Activated CD8-positive, alpha-beta T cell treated with anti-CD3 and anti-CD28 coated beads, Interleukin-2, amount 10 ng/mL, durations not matched to agents 7 days and 5 days (primary cell): ENCODE measurements around the gene MAFB. TPM values are rescaled to one million over a fixed set of nuclear protein-coding genes. Genes with fewer than 3 reads are reported as not detected.

Source experiments
- ATAC-seq: fragments of 150-1000 bp; cut with Tn5 transposase; one replicate; pipeline ENCODE4 v1.10.0; 2021; ENCODE audit warnings: moderate library complexity
- CTCF ChIA-PET: fragments of 350-600 bp; sonication (Branson Sonifier 250); formaldehyde crosslinking; loops from one replicate; lab custom pipeline; 2021; ENCODE audit warnings: antibody characterized with exemption; lab: Charles Lee
- POLR2A ChIA-PET: fragments of 350-600 bp; sonication (Branson Sonifier 250); formaldehyde crosslinking; loops from one replicate; lab custom pipeline; 2021; ENCODE audit warnings: antibody characterized with exemption; lab: Charles Lee
- DNase-seq: peaks from one replicate; pipeline ENCODE4 v3.0.0-alpha.2; 2020
- H3K27ac Mint-ChIP-seq: one replicate; pipeline ENCODE4 v1.8.0; 2021; ENCODE audit warnings: mild to moderate bottlenecking, mixed read lengths
- H3K27me3 Mint-ChIP-seq: one replicate; pipeline ENCODE4 v1.8.0; 2021; ENCODE audit warnings: low read depth, mixed read lengths
- H3K36me3 Mint-ChIP-seq: one replicate; pipeline ENCODE4 v1.8.0; 2021; ENCODE audit warnings: low read depth, mixed read lengths
- H3K4me1 Mint-ChIP-seq: one replicate; pipeline ENCODE4 v1.8.0; 2021; ENCODE audit warnings: low read depth, mixed read lengths
- H3K4me3 Mint-ChIP-seq: one replicate; pipeline ENCODE4 v1.8.0; 2021; ENCODE audit warnings: mild to moderate bottlenecking, mixed read lengths
- H3K9me3 Mint-ChIP-seq: one replicate; pipeline ENCODE4 v1.8.0; 2022; ENCODE audit warnings: mixed read lengths; ENCODE audit not compliant: insufficient read depth
- total RNA-seq, 2 experiments: library from RNA; stranded (reverse); gene quantifications; one replicate each; pipeline ENCODE4 v1.2.3, GENCODE V29; 2021

The MAFB gene
- total RNA-seq, 2 experiments from 2014 or later, result 0.08 TPM; not detected in 1

- H3K4me3 Mint-ChIP-seq, result no peak overlapping the region
- ChIA-PET CTCF (no interaction called here), POLR2A (no interaction called here)
- DNase-seq (no peak), ATAC-seq (no peak)
- peaks cover 8% of the 10 kb centered on the region for H3K4me1 Mint-ChIP-seq
- H3K27me3 Mint-ChIP-seq, result peaks cover 57% of the 10 kb centered on the region
- H3K27ac Mint-ChIP-seq, result no peak overlapping the region
- H3K36me3 Mint-ChIP-seq, result no peaks in the 10 kb centered on the region
- H3K9me3 Mint-ChIP-seq, result no peaks in the 10 kb centered on the region
Observed at GRCh38 chr20:40678286-40678875, 10.7 kb downstream of the MAFB start.

- H3K4me1 Mint-ChIP-seq, result peaks cover 3% of the 10 kb centered on the region
- no peak overlapping the region for H3K27ac Mint-ChIP-seq
- peaks cover 49% of the 10 kb centered on the region for H3K27me3 Mint-ChIP-seq
- DNase-seq (no peak), ATAC-seq (no peak)
- POLR2A ChIA-PET, result no interaction called here
- H3K36me3 Mint-ChIP-seq, result no peaks in the 10 kb centered on the region
- no peak overlapping the region for H3K4me3 Mint-ChIP-seq
- CTCF ChIA-PET, result interaction anchor here (0.7 to 1.5 kb wide), 3 partner anchors 8 to 286 kb away, joined by 3 to 4 read pairs (median 3); no protein-coding TSS in a partner anchor
- H3K9me3 Mint-ChIP-seq, result no peaks in the 10 kb centered on the region
Observed at GRCh38 chr20:40677343-40677924, 11.6 kb downstream of the MAFB start.

- Mint-ChIP-seq H3K4me1 (peaks cover 3% of the 10 kb centered on the region), H3K27ac (no peak overlapping the region), H3K36me3 (no peaks in the 10 kb centered on the region), H3K4me3 (no peak overlapping the region), H3K27me3 (peaks cover 43% of the 10 kb centered on the region), H3K9me3 (no peaks in the 10 kb centered on the region)
- CTCF ChIA-PET, result interaction anchor here (0.7 to 1.8 kb wide), 4 partner anchors 9 to 286 kb away, joined by 3 to 4 read pairs (median 3); no protein-coding TSS in a partner anchor
- ATAC-seq (no peak), DNase-seq (no peak)
- POLR2A ChIA-PET, result no interaction called here
Observed at GRCh38 chr20:40676491-40677269, 12.4 kb downstream of the MAFB start.

GRCh38 chr20:40675599-40676221, 13.3 kb downstream of the MAFB start:
- H3K4me1 Mint-ChIP-seq, result peaks cover 3% of the 10 kb centered on the region
- CTCF ChIA-PET, result interaction anchor here (1.8 kb wide), 1 partner anchor 15 kb away, joined by 3 read pairs; no protein-coding TSS in a partner anchor
- no peak overlapping the region for H3K27ac Mint-ChIP-seq
- DNase-seq (no peak), ATAC-seq (no peak)
- no peak overlapping the region for H3K4me3 Mint-ChIP-seq
- H3K9me3 Mint-ChIP-seq, result no peaks in the 10 kb centered on the region
- POLR2A ChIA-PET, result no interaction called here
- no peaks in the 10 kb centered on the region for H3K36me3 Mint-ChIP-seq
- H3K27me3 Mint-ChIP-seq, result peaks cover 39% of the 10 kb centered on the region

- H3K36me3 Mint-ChIP-seq, result no peaks in the 10 kb centered on the region
- ChIA-PET POLR2A (no interaction called here), CTCF (no interaction called here)
- no peak for ATAC-seq
- H3K27ac Mint-ChIP-seq, result no peak overlapping the region
- peaks cover 2% of the 10 kb centered on the region for H3K4me1 Mint-ChIP-seq
- DNase-seq, result no peak
- no peaks in the 10 kb centered on the region for H3K9me3 Mint-ChIP-seq
- H3K27me3 Mint-ChIP-seq, result peaks cover 26% of the 10 kb centered on the region
- no peak overlapping the region for H3K4me3 Mint-ChIP-seq
Observed at GRCh38 chr20:40673442-40673841, 15.6 kb downstream of the MAFB start.

GRCh38 chr20:40672095-40672494, 16.9 kb downstream of the MAFB start:
- DNase-seq, result no peak
- POLR2A ChIA-PET, result no interaction called here
- H3K27me3 Mint-ChIP-seq, result peaks cover 17% of the 10 kb centered on the region
- no peaks in the 10 kb centered on the region for H3K36me3 Mint-ChIP-seq
- CTCF ChIA-PET, result no interaction called here
- H3K27ac Mint-ChIP-seq, result no peak overlapping the region
- H3K9me3 Mint-ChIP-seq, result no peaks in the 10 kb centered on the region
- no peak overlapping the region for H3K4me3 Mint-ChIP-seq
- ATAC-seq, result no peak
- no peaks in the 10 kb centered on the region for H3K4me1 Mint-ChIP-seq

- CTCF ChIA-PET, result interaction anchor here (1.0 kb wide), 1 partner anchor 292 kb away, joined by 3 read pairs; no protein-coding TSS in a partner anchor
- H3K9me3 Mint-ChIP-seq, result no peaks in the 10 kb centered on the region
- POLR2A ChIA-PET, result no interaction called here
- H3K27me3 Mint-ChIP-seq, result peaks cover 11% of the 10 kb centered on the region
- no peak overlapping the region for H3K4me3 Mint-ChIP-seq
- H3K27ac Mint-ChIP-seq, result no peak overlapping the region
- no peak for DNase-seq
- no peaks in the 10 kb centered on the region for H3K4me1 Mint-ChIP-seq
- no peaks in the 10 kb centered on the region for H3K36me3 Mint-ChIP-seq
- no peak for ATAC-seq
Observed at GRCh38 chr20:40670253-40670652, 18.8 kb downstream of the MAFB start.

GRCh38 chr20:40669692-40670091, 19.3 kb downstream of the MAFB start:
- H3K4me3 Mint-ChIP-seq, result no peak overlapping the region

GRCh38 chr20:40668449-40669228, 20.4 kb downstream of the MAFB start:
- H3K4me3 Mint-ChIP-seq, result no peak overlapping the region
- H3K4me1 Mint-ChIP-seq, result no peaks in the 10 kb centered on the region
- POLR2A ChIA-PET, result no interaction called here
- CTCF ChIA-PET, result no interaction called here
- no peak for ATAC-seq
- no peaks in the 10 kb centered on the region for H3K9me3 Mint-ChIP-seq
- no peak for DNase-seq
- no peak overlapping the region for H3K27ac Mint-ChIP-seq
- H3K36me3 Mint-ChIP-seq, result no peaks in the 10 kb centered on the region
- peaks cover 6% of the 10 kb centered on the region for H3K27me3 Mint-ChIP-seq

More at GRCh38 chr20:40669692-40670091, 19.3 kb downstream of the MAFB start:
- DNase-seq (no peak), ATAC-seq (no peak)
- no peak overlapping the region for H3K27ac Mint-ChIP-seq
- no peaks in the 10 kb centered on the region for H3K4me1 Mint-ChIP-seq
- H3K9me3 Mint-ChIP-seq, result no peaks in the 10 kb centered on the region
- POLR2A ChIA-PET, result no interaction called here
- H3K27me3 Mint-ChIP-seq, result peaks cover 8% of the 10 kb centered on the region
- no peaks in the 10 kb centered on the region for H3K36me3 Mint-ChIP-seq
- CTCF ChIA-PET, result interaction anchor here (1.0 kb wide), 1 partner anchor 293 kb away, joined by 3 read pairs; no protein-coding TSS in a partner anchor

GRCh38 chr20:40667503-40667902, 21.5 kb downstream of the MAFB start:
- H3K36me3 Mint-ChIP-seq, result no peaks in the 10 kb centered on the region
- no peak for ATAC-seq
- no peaks in the 10 kb centered on the region for H3K9me3 Mint-ChIP-seq
- no peaks in the 10 kb centered on the region for H3K4me1 Mint-ChIP-seq
- H3K27me3 Mint-ChIP-seq, result peaks cover 4% of the 10 kb centered on the region
- POLR2A ChIA-PET, result no interaction called here
- no peak overlapping the region for H3K27ac Mint-ChIP-seq
- CTCF ChIA-PET, result no interaction called here
- H3K4me3 Mint-ChIP-seq, result no peak overlapping the region
- no peak for DNase-seq

- ATAC-seq (no peak), DNase-seq (no peak)
- no peak overlapping the region for H3K27ac Mint-ChIP-seq
- no peaks in the 10 kb centered on the region for H3K9me3 Mint-ChIP-seq
- H3K4me1 Mint-ChIP-seq, result no peaks in the 10 kb centered on the region
- ChIA-PET CTCF (no interaction called here), POLR2A (no interaction called here)
- H3K4me3 Mint-ChIP-seq, result no peak overlapping the region
- no peaks in the 10 kb centered on the region for H3K36me3 Mint-ChIP-seq
- H3K27me3 Mint-ChIP-seq, result peaks cover 4% of the 10 kb centered on the region
Observed at GRCh38 chr20:40666336-40666735, 22.7 kb downstream of the MAFB start.
